PC-3 (cell line): ENCODE data around the gene PDE6C. TPM values are rescaled to one million over a fixed set of nuclear protein-coding genes. Genes with fewer than 3 reads are reported as not detected.

Experiments
- ATAC-seq: fragments of 200-7000 bp; cut with Tn5 transposase; 2 replicates; pipeline ENCODE4 v1.9.1; 2020; ENCODE audit warnings: mild to moderate bottlenecking, moderate library complexity
- BruUV-seq: library from RNA; stranded (reverse); fragments of 400-500 nt; replicated peaks from 2 replicates; lab custom pipeline; 2021; lab: Mats Ljungman, UMichigan
- CTCF ChIA-PET: fragments of 300-600 bp; sonication (Branson Sonifier 250); formaldehyde crosslinking; loops from one replicate; lab custom pipeline; 2022; ENCODE audit warnings: antibody characterized with exemption; lab: Charles Lee
- POLR2A ChIA-PET: fragments of 300-600 bp; sonication (Branson Sonifier 250); formaldehyde crosslinking; loops from one replicate; lab custom pipeline; 2022; ENCODE audit warnings: antibody characterized with exemption; ENCODE audit not compliant: unreplicated experiment; lab: Charles Lee
- DNase-seq: peaks from one replicate; pipeline ENCODE4 v3.0.0-alpha.2; 2015
- H2AFZ ChIP-seq: fragments of 300-600 bp; sonication (generic); 2 replicates; pipeline ENCODE4 v1.6.0; 2016; ENCODE audit warnings: antibody characterized with exemption, low read length
- H3F3A ChIP-seq: fragments of 300-600 bp; sonication (generic); one replicate; pipeline ENCODE4 v1.6.0; 2017; ENCODE audit warnings: antibody characterized with exemption, low read length, control low read depth, mild to moderate bottlenecking; ENCODE audit not compliant: unreplicated experiment
- H3K27ac ChIP-seq: fragments of 300-600 bp; sonication (generic); 2 replicates; pipeline ENCODE4 v1.5.1; 2016; ENCODE audit warnings: mild to moderate bottlenecking, low read length
- H3K27me3 ChIP-seq: fragments of 300-600 bp; sonication (generic); 2 replicates; pipeline ENCODE4 v1.6.1; 2016; ENCODE audit warnings: low read length, mixed read lengths
- H3K36me3 ChIP-seq: fragments of 300-600 bp; sonication (generic); 2 replicates; pipeline ENCODE4 v1.6.1; 2016; ENCODE audit warnings: low read depth, mixed run types, low read length, mixed read lengths
- H3K4me1 ChIP-seq: fragments of 300-600 bp; sonication (generic); 2 replicates; pipeline ENCODE4 v1.5.1; 2016; ENCODE audit warnings: low read length; ENCODE audit not compliant: insufficient read depth
- H3K4me2 ChIP-seq: fragments of 300-600 bp; sonication (generic); 2 replicates; pipeline ENCODE4 v1.6.0; 2016; ENCODE audit warnings: low read length
- H3K4me3 ChIP-seq: fragments of 300-600 bp; sonication (generic); 2 replicates; pipeline ENCODE4 v1.5.1; 2016; ENCODE audit warnings: mild to moderate bottlenecking, low read length, mixed read lengths
- H3K79me2 ChIP-seq: fragments of 300-600 bp; sonication (generic); 2 replicates; pipeline ENCODE4 v1.6.1; 2017; ENCODE audit warnings: low read length, mixed read lengths
- H3K9ac ChIP-seq: fragments of 300-600 bp; sonication (generic); 2 replicates; pipeline ENCODE4 v1.6.0; 2016; ENCODE audit warnings: mild to moderate bottlenecking, low read length
- H3K9me2 ChIP-seq: fragments of 300-600 bp; sonication (generic); replicated peaks from 2 replicates; pipeline ENCODE4 v1.6.1; 2016; ENCODE audit warnings: mixed run types, low read length, mixed read lengths
- H3K9me3 ChIP-seq: fragments of 300-600 bp; sonication (generic); 2 replicates; pipeline ENCODE4 v1.6.1; 2016; ENCODE audit warnings: low read length, mixed read lengths
- H4K20me1 ChIP-seq: fragments of 300-600 bp; sonication (generic); 2 replicates; pipeline ENCODE4 v1.6.1; 2016; ENCODE audit warnings: low read length, mixed read lengths
- EZH2 ChIP-seq: fragments of 300-600 bp; sonication (generic); IDR thresholded peaks from one replicate; pipeline ENCODE4 v1.6.1; 2017; ENCODE audit warnings: antibody characterized with exemption, mild to moderate bottlenecking, low read length; ENCODE audit not compliant: unreplicated experiment
- EZH2phosphoT487 ChIP-seq: fragments of 300-600 bp; sonication (generic); IDR thresholded peaks from 2 replicates; pipeline ENCODE4 v1.6.1; 2018; ENCODE audit warnings: mild to moderate bottlenecking, antibody characterized with exemption, low read length, borderline replicate concordance
- intact Hi-C: fragments of 100-400 bp; cut with micrococcal nuclease; formaldehyde crosslinking; loops from 2 replicates; pipeline ENCODE4 v1.9.0; 2023
- total RNA-seq: library from RNA; depleted of rRNA; stranded (reverse); fragments of >200 nt; gene quantifications from 2 replicates; pipeline ENCODE4 v1.2.3, GENCODE V29; 2014
- TF ChIP-seq, protein P1 (sequence below): fragments of 300-600 bp; sonication (generic); conservative IDR thresholded peaks from 2 replicates; pipeline ENCODE4 v1.5.1; 2017; ENCODE audit warnings: antibody characterized with exemption, low read depth, mild to moderate bottlenecking, low read length

Gene PDE6C
- total RNA-seq, 1 experiment from 2014 or later, result not detected

DNA sequence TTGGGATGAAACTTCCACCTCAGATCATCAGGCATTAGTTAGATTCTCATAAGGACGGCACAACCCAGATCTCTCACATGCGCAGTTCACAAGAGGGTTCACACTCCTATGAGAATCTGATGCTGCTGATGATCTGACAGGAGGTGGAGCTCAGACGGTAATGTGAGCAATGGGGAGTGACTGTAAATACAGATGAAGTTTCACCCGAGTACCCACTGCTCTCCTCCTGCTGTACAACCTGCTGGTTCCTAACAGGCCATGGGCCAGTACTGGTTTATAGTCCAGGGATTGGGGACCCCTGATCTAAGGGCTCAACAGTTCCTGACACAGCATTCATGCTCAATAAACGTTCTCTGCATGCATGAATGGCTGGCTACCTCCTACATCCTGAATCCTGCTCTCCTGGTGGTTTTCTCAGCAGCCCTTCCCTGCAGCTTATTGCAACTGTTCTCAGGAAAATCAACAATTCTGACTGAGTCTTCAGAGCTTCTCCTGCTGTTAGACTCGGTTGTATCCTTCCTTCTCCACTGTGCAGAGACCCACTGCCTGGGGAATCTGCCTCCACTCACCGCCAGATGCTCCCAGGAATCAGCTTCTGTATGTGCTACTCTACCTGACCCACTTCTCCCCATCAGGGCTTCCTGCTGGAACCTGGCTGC is 17.4 kb downstream of the PDE6C start:
- H3K79me2 ChIP-seq, result no peaks in the 10 kb centered on the region
- H3K27me3 ChIP-seq, result no peaks in the 10 kb centered on the region
- no peak overlapping the region for H2AFZ ChIP-seq
- no peaks in the 10 kb centered on the region for H3K36me3 ChIP-seq
- no peak overlapping the region for H3K27ac ChIP-seq
- H3K9ac ChIP-seq, result no peak overlapping the region
- ATAC-seq (no peak), DNase-seq (no peak)
- ChIA-PET CTCF (no interaction called here), POLR2A (no interaction called here)
- H3K4me2 ChIP-seq, result no peak overlapping the region
- no TSS peak for BruUV-seq
- intact Hi-C loops, result no loop called here
- H3K9me3 ChIP-seq, result no peaks in the 10 kb centered on the region
- no peaks in the 10 kb centered on the region for H4K20me1 ChIP-seq
- no peak overlapping the region for H3K4me3 ChIP-seq
- H3K4me1 ChIP-seq, result no peaks in the 10 kb centered on the region
- TF ChIP-seq, protein P1, sequence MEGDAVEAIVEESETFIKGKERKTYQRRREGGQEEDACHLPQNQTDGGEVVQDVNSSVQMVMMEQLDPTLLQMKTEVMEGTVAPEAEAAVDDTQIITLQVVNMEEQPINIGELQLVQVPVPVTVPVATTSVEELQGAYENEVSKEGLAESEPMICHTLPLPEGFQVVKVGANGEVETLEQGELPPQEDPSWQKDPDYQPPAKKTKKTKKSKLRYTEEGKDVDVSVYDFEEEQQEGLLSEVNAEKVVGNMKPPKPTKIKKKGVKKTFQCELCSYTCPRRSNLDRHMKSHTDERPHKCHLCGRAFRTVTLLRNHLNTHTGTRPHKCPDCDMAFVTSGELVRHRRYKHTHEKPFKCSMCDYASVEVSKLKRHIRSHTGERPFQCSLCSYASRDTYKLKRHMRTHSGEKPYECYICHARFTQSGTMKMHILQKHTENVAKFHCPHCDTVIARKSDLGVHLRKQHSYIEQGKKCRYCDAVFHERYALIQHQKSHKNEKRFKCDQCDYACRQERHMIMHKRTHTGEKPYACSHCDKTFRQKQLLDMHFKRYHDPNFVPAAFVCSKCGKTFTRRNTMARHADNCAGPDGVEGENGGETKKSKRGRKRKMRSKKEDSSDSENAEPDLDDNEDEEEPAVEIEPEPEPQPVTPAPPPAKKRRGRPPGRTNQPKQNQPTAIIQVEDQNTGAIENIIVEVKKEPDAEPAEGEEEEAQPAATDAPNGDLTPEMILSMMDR, result no peak
- no peak for TF ChIP-seq EZH2
- TF ChIP-seq EZH2phosphoT487, result no peak
- no peaks in the 10 kb centered on the region for H3K9me2 ChIP-seq
- no peaks in the 10 kb centered on the region for H3F3A ChIP-seq

DNA sequence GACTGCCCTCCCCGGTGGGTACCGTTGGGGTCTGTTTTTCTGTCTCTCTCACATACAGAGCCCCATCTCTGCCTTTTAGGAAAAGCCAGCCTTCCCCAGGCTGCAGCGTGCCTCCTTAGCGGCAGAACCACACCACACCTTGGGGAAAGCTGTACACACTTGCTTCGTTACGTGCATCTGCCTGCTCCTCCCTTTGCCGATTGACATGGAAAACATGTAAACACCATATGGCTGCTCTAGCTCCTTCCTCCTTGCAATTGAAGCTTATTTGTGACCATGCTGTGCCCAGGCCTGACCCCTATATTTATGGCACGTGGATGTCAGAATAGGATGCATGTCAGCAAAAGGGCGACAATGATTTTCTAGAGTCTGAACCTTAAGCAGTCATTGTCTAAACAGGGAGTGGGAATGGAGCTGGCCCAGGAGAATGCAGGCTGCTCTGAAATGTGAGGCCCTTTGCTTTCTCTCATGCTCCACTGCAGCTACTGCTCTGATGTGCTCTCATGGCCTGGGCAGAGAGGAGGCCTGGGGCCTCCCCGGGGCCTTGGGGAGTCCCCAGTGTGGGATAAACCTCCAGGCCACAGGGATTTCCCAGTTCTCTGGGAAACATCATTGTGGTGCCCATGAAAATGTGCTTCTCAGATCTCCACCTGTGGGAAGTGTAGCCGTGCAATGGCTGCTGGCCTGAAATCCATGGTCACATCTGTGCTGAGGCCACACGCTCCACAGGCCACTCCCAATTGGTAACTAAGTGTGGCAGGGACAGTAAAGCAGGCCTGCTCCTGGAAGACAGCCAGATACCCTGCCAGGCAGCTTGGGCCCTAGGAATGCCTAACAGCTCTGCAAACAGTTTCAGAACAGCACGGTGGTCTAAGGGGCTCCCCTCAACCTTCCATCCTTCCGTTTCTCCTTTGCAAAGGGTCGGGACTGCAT is 18.6 kb downstream of the PDE6C start:
- Histone ChIP-seq H3K4me1 (no peaks in the 10 kb centered on the region), H3F3A (no peaks in the 10 kb centered on the region), H3K27me3 (no peaks in the 10 kb centered on the region), H2AFZ (no peak overlapping the region), H3K9me3 (no peaks in the 10 kb centered on the region), H3K4me2 (no peak overlapping the region), H3K4me3 (no peak overlapping the region), H3K27ac (no peak overlapping the region), H3K36me3 (no peaks in the 10 kb centered on the region), H4K20me1 (no peaks in the 10 kb centered on the region), H3K9ac (no peak overlapping the region), H3K79me2 (no peaks in the 10 kb centered on the region), H3K9me2 (no peaks in the 10 kb centered on the region)
- CTCF ChIA-PET, result no interaction called here
- intact Hi-C loops, result no loop called here
- ATAC-seq (no peak), DNase-seq (no peak)
- TF ChIP-seq, protein P1, result no peak
- no peak for TF ChIP-seq EZH2
- no peak for TF ChIP-seq EZH2phosphoT487
- BruUV-seq, result no TSS peak
- POLR2A ChIA-PET, result no interaction called here

DNA sequence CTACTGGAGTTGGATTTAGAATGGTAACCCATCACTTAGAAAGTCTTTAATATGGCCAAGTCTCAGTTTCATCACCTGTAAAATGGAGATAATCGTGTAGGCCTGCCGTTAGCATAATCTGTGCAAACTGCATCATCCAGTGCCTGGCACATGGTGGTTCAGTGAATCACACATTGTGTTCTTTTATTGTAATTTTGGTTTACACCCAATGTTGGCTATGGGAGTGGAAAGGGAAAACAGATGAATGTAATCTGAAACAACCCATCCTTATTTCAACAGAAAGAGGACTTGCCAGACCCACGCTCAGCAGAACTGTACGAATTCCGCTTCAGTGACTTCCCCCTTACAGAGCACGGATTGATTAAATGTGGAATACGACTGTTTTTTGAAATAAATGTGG is 27.5 kb downstream of the PDE6C start:
- ChIA-PET CTCF (no interaction called here), POLR2A (no interaction called here)
- Histone ChIP-seq H4K20me1 (no peaks in the 10 kb centered on the region), H3K9me2 (no peaks in the 10 kb centered on the region), H3K4me1 (no peaks in the 10 kb centered on the region), H3F3A (no peaks in the 10 kb centered on the region), H3K9me3 (no peaks in the 10 kb centered on the region), H3K4me3 (no peak overlapping the region), H2AFZ (no peak overlapping the region), H3K36me3 (no peaks in the 10 kb centered on the region), H3K27ac (no peak overlapping the region), H3K27me3 (no peaks in the 10 kb centered on the region), H3K9ac (no peak overlapping the region), H3K79me2 (no peaks in the 10 kb centered on the region), H3K4me2 (no peak overlapping the region)
- no peak for TF ChIP-seq EZH2
- BruUV-seq, result no TSS peak
- ATAC-seq, result no peak
- no peak for DNase-seq
- intact Hi-C loops, result no loop called here
